CD4-positive, alpha-beta T cell (primary cell): Measurements from ENCODE around the gene F2R. TPM values are rescaled to one million over a fixed set of nuclear protein-coding genes. Genes with fewer than 3 reads are reported as not detected.

Experiments
- ATAC-seq: fragments of 200-7000 bp; cut with Tn5 transposase; one replicate; pipeline ENCODE4 v1.10.0; 2022; ENCODE audit warnings: mild to moderate bottlenecking; ENCODE audit not compliant: poor library complexity
- CTCF ChIA-PET: fragments of 350-600 bp; sonication (Branson Sonifier 250); formaldehyde crosslinking; loops from one replicate; lab custom pipeline; 2021; ENCODE audit warnings: antibody characterized with exemption, inconsistent platforms; lab: Charles Lee
- POLR2A ChIA-PET: fragments of 350-600 bp; sonication (Branson Sonifier 250); formaldehyde crosslinking; loops from one replicate; lab custom pipeline; 2021; ENCODE audit warnings: antibody characterized with exemption, inconsistent platforms; lab: Charles Lee
- DNase-seq, 14 experiments: peaks; one replicate each; pipeline ENCODE4 v3.0.0-alpha.2; 2013 to 2020; ENCODE audit warnings: mixed read lengths in 2 of 14
- H3K27ac ChIP-seq, 2 donors: one replicate each; pipeline versions ENCODE4 v1.5.1 to v1.7.0; 2013; ENCODE audit warnings: low read length in 2 of 2, low read depth in 1 of 2, mild to moderate bottlenecking in 1 of 2
- H3K27me3 ChIP-seq, 2 experiments: 1 replicate in 1 of 2; 2 replicates in 1 of 2; pipeline versions ENCODE4 v1.6.1 to v1.7.0; 2013; ENCODE audit warnings: low read length in 2 of 2, control low read depth in 1 of 2, mild to moderate bottlenecking in 1 of 2, moderate library complexity in 1 of 2; ENCODE audit not compliant: insufficient read depth in 2 of 2, control insufficient read depth in 1 of 2
- H3K36me3 ChIP-seq: one replicate; pipeline ENCODE4 v1.6.1; 2013; ENCODE audit warnings: low read length, control low read depth; ENCODE audit not compliant: insufficient read depth
- H3K4me1 ChIP-seq: one replicate; pipeline ENCODE4 v1.6.1; 2013; ENCODE audit warnings: low read length, control low read depth; ENCODE audit not compliant: insufficient read depth
- H3K4me3 ChIP-seq: one replicate; pipeline ENCODE4 v1.5.1; 2013; ENCODE audit warnings: mild to moderate bottlenecking, low read length, moderate library complexity
- H3K9me3 ChIP-seq, 2 experiments: 1 replicate in 1 of 2; 2 replicates in 1 of 2; pipeline versions ENCODE4 v1.6.1 to v1.7.0; 2013; ENCODE audit warnings: low read length in 2 of 2, mild to moderate bottlenecking in 2 of 2, control low read depth in 1 of 2, moderate library complexity in 1 of 2; ENCODE audit not compliant: control insufficient read depth in 1 of 2, insufficient read depth in 1 of 2
- H3K27ac Mint-ChIP-seq: one replicate; pipeline ENCODE4 v1.8.0; 2020; ENCODE audit warnings: mixed read lengths
- H3K27me3 Mint-ChIP-seq: one replicate; pipeline ENCODE4 v1.8.0; 2021; ENCODE audit warnings: mixed read lengths
- H3K36me3 Mint-ChIP-seq: one replicate; pipeline ENCODE4 v1.8.0; 2021; ENCODE audit warnings: low read depth, mixed read lengths
- H3K4me1 Mint-ChIP-seq: one replicate; pipeline ENCODE4 v1.8.0; 2021; ENCODE audit warnings: low read depth, mixed read lengths
- H3K4me3 Mint-ChIP-seq: one replicate; pipeline ENCODE4 v1.8.0; 2020; ENCODE audit warnings: mild to moderate bottlenecking, mixed read lengths
- H3K9me3 Mint-ChIP-seq: one replicate; pipeline ENCODE4 v1.8.0; 2020; ENCODE audit warnings: mixed read lengths
- intact Hi-C, 2 experiments: fragments of 100-400 bp; cut with DNase I in 1 of 2; cut with micrococcal nuclease in 1 of 2; formaldehyde crosslinking; loops; one replicate each; pipeline versions ENCODE4 v1.15.1 to v1.9.0; 2023 to 2025; cut with DNase I, micrococcal nuclease
- total RNA-seq, 174 experiments: library from RNA in 2 of 174; stranded (reverse) in 2 of 174; gene quantifications; one replicate each; pipeline ENCODE4 v1.2.3 and lab custom pipeline; 2021 to 2026
- TF ChIP-seq, protein P1 (sequence below): fragments of 200-600 bp; IDR thresholded peaks from one replicate; pipeline ENCODE4 v1.8.0; 2022; ENCODE audit warnings: antibody characterized with exemption, mild to moderate bottlenecking

The F2R gene
- total RNA-seq, 2 experiments from 2014 or later, result 1.9 to 2.7 TPM

DNA sequence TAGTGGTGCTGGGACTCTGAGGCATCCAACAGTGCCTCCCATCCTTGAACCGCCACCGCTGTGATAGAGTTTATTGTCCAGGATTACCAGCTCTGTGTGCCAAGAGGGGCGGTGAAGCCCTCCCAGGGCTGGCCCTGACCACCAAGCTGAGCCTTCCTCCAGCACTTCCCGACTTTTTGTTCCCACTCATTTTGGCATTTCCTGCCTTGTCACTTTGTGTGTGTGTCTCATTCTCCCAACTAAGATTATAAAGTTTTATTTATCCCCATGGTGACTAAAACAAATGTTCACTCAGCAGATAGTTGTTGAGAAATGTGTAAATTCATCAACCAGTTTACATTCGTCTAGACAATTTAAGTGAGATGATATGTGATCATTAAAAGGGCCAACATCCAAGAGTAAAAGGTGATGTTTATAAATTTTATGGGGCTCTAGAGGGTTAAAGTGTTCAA is 2.5 kb downstream of the F2R start:
- peak overlapping the region; percentile 46 for H3K4me3 Mint-ChIP-seq
- Histone ChIP-seq H3K4me1 (peaks cover 29% of the 10 kb centered on the region), H3K27me3 (peaks cover 18% of the 10 kb centered on the region in 2 experiments), H3K9me3 (peaks cover 0 to 3% of the 10 kb centered on the region in 2 experiments), H3K36me3 (no peaks in the 10 kb centered on the region), H3K4me3 (no peak overlapping the region), H3K27ac (no peak overlapping the region)
- H3K36me3 Mint-ChIP-seq, result no peaks in the 10 kb centered on the region
- TF ChIP-seq, protein P1, sequence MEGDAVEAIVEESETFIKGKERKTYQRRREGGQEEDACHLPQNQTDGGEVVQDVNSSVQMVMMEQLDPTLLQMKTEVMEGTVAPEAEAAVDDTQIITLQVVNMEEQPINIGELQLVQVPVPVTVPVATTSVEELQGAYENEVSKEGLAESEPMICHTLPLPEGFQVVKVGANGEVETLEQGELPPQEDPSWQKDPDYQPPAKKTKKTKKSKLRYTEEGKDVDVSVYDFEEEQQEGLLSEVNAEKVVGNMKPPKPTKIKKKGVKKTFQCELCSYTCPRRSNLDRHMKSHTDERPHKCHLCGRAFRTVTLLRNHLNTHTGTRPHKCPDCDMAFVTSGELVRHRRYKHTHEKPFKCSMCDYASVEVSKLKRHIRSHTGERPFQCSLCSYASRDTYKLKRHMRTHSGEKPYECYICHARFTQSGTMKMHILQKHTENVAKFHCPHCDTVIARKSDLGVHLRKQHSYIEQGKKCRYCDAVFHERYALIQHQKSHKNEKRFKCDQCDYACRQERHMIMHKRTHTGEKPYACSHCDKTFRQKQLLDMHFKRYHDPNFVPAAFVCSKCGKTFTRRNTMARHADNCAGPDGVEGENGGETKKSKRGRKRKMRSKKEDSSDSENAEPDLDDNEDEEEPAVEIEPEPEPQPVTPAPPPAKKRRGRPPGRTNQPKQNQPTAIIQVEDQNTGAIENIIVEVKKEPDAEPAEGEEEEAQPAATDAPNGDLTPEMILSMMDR, result no peak
- H3K4me1 Mint-ChIP-seq, result peaks cover 20% of the 10 kb centered on the region
- H3K9me3 Mint-ChIP-seq, result no peaks in the 10 kb centered on the region
- ChIA-PET CTCF (no interaction called here), POLR2A (no interaction called here)
- ATAC-seq (no peak), DNase-seq (no peak)
- no peak overlapping the region for H3K27ac Mint-ChIP-seq
- intact Hi-C loops, result no loop called here
- peaks cover 54% of the 10 kb centered on the region for H3K27me3 Mint-ChIP-seq

DNA sequence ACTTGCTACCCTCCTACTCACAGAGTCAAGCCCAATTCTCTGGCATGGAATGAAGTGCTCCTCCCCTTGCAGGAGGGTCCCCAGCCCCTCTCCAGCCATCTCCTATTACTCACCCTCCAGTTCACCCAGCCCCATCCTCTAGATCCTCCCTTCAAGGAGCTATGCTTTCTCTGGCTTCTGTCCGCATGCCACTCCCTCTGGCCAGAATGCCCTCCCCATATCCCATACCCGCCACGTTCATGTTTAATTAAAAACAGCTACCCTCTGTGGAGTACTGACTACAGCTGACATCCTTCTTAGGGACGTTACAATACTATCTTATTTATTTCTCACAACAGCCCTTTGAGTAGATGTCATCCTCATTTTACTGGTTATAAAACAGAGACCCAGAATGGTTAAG is 3.0 kb downstream of the F2R start:
- intact Hi-C loops, result no loop called here
- Histone ChIP-seq H3K4me3 (no peak overlapping the region), H3K27me3 (peaks cover 18% of the 10 kb centered on the region in 2 experiments), H3K9me3 (peaks cover 0 to 3% of the 10 kb centered on the region in 2 experiments), H3K36me3 (no peaks in the 10 kb centered on the region), H3K4me1 (peaks cover 29% of the 10 kb centered on the region), H3K27ac (no peak overlapping the region)
- Mint-ChIP-seq H3K27ac (no peak overlapping the region), H3K27me3 (peaks cover 49% of the 10 kb centered on the region), H3K36me3 (no peaks in the 10 kb centered on the region), H3K4me3 (peak overlapping the region; percentile 39), H3K9me3 (no peaks in the 10 kb centered on the region), H3K4me1 (peaks cover 20% of the 10 kb centered on the region)
- DNase-seq (no peak), ATAC-seq (no peak)
- TF ChIP-seq, protein P1, result no peak
- ChIA-PET POLR2A (no interaction called here), CTCF (no interaction called here)

DNA sequence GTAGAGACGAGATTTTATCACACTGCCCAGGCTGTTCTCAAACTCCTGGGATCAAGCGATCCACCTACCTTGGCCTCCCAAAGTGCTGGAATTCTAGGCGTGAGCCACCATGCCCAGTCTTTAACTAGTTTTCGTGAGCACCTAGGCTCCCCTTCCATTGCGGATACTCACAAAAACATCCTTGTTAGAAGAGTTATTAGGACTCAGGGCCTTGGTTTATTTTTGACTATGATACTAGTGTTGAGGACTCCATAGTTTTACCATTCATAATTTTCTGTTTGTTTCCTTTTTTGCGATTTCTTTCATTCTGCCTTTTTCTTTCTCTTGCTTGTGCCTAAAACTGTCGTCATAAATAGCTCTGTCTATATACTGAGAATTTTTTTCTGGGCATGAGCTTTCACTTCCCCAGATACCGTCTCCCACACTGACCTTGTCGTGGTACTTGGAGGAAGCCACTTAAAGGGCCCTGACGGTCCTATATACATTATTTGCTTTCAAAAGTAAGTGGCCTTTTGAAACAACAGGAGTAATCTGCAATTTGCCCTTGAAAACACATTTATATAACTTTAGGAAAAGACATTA is 5.2 kb downstream of the F2R start:
- CTCF ChIA-PET, result interaction anchor here (1.6 to 1.7 kb wide), 2 partner anchors 11 to 15 kb away, joined by 3 to 4 read pairs; no protein-coding TSS in a partner anchor
- no peaks in the 10 kb centered on the region for H3K9me3 ChIP-seq
- TF ChIP-seq, protein P1, result no peak
- ATAC-seq (no peak), DNase-seq (peak in 1 of 14 experiments; percentile 24)
- no peak overlapping the region for H3K4me3 ChIP-seq
- intact Hi-C loops, result no loop called here
- no peaks in the 10 kb centered on the region for H3K36me3 Mint-ChIP-seq
- POLR2A ChIA-PET, result no interaction called here
- H3K4me3 Mint-ChIP-seq, result no peak overlapping the region
- no peak overlapping the region for H3K27ac ChIP-seq
- H3K36me3 ChIP-seq, result no peaks in the 10 kb centered on the region
- H3K4me1 ChIP-seq, result peaks cover 14% of the 10 kb centered on the region
- peaks cover 29% of the 10 kb centered on the region for H3K27me3 Mint-ChIP-seq
- H3K4me1 Mint-ChIP-seq, result peaks cover 9% of the 10 kb centered on the region
- no peaks in the 10 kb centered on the region for H3K9me3 Mint-ChIP-seq
- no peak overlapping the region for H3K27ac Mint-ChIP-seq
- peaks cover 8 to 9% of the 10 kb centered on the region in 2 experiments for H3K27me3 ChIP-seq
